ENCODE results near the gene CD86. TPM values are rescaled to one million over a fixed set of nuclear protein-coding genes. Genes with fewer than 3 reads are reported as not detected.

Gene CD86, protein sequence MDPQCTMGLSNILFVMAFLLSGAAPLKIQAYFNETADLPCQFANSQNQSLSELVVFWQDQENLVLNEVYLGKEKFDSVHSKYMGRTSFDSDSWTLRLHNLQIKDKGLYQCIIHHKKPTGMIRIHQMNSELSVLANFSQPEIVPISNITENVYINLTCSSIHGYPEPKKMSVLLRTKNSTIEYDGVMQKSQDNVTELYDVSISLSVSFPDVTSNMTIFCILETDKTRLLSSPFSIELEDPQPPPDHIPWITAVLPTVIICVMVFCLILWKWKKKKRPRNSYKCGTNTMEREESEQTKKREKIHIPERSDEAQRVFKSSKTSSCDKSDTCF
- polyA plus RNA-seq (2012; ENCODE audit: insufficient read length, low read depth), result not detected

GRCh38 chr3:122055215-122055614 lies at the start of gene CD86:
Gene CD86, plus strand, starts transcription at chr3:122055362. Its CDS starts 128 bp downstream, at chr3:122055490.
- TF ChIP-seq, protein P1, sequence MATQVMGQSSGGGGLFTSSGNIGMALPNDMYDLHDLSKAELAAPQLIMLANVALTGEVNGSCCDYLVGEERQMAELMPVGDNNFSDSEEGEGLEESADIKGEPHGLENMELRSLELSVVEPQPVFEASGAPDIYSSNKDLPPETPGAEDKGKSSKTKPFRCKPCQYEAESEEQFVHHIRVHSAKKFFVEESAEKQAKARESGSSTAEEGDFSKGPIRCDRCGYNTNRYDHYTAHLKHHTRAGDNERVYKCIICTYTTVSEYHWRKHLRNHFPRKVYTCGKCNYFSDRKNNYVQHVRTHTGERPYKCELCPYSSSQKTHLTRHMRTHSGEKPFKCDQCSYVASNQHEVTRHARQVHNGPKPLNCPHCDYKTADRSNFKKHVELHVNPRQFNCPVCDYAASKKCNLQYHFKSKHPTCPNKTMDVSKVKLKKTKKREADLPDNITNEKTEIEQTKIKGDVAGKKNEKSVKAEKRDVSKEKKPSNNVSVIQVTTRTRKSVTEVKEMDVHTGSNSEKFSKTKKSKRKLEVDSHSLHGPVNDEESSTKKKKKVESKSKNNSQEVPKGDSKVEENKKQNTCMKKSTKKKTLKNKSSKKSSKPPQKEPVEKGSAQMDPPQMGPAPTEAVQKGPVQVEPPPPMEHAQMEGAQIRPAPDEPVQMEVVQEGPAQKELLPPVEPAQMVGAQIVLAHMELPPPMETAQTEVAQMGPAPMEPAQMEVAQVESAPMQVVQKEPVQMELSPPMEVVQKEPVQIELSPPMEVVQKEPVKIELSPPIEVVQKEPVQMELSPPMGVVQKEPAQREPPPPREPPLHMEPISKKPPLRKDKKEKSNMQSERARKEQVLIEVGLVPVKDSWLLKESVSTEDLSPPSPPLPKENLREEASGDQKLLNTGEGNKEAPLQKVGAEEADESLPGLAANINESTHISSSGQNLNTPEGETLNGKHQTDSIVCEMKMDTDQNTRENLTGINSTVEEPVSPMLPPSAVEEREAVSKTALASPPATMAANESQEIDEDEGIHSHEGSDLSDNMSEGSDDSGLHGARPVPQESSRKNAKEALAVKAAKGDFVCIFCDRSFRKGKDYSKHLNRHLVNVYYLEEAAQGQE (IDR thresholded peaks at IDR 0.05; ENCODE audit: insufficient read depth in 1 of 2, low read depth in 2 of 2, low read length in 2 of 2), result no peak
- TF ChIP-seq POLR2AphosphoS5 (IDR thresholded peaks at IDR 0.05; ENCODE audit: low read depth, low read length), result no peak
- TF ChIP-seq FOXP2 (optimal IDR thresholded peaks at IDR 0.05; ENCODE audit: borderline replicate concordance, extremely low read depth, extremely low read length, insufficient read depth), result no peak
- TF ChIP-seq SIN3A (IDR thresholded peaks at IDR 0.05; ENCODE audit: borderline replicate concordance, insufficient read depth, low read length), result no peak
- no peak for TF ChIP-seq TAF1 (IDR thresholded peaks at IDR 0.05; ENCODE audit: borderline replicate concordance, insufficient read depth, low read length)

GRCh38 chr3:122006267-122006666 lies 48.9 kb upstream of the CD86 start:
- TF ChIP-seq TAF1 (IDR thresholded peaks at IDR 0.05; ENCODE audit: borderline replicate concordance, insufficient read depth, low read length), result no peak
- no peak for TF ChIP-seq FOXP2 (optimal IDR thresholded peaks at IDR 0.05; ENCODE audit: borderline replicate concordance, extremely low read depth, extremely low read length, insufficient read depth)
- no peak for TF ChIP-seq SIN3A (IDR thresholded peaks at IDR 0.05; ENCODE audit: borderline replicate concordance, insufficient read depth, low read length)
- TF ChIP-seq, protein P1 (IDR thresholded peaks at IDR 0.05; ENCODE audit: insufficient read depth in 1 of 2, low read depth in 2 of 2, low read length in 2 of 2), result no peak
- no peak for TF ChIP-seq POLR2AphosphoS5 (IDR thresholded peaks at IDR 0.05; ENCODE audit: low read depth, low read length)

- TF ChIP-seq TAF1 (IDR thresholded peaks at IDR 0.05; ENCODE audit: borderline replicate concordance, insufficient read depth, low read length), result no peak
- TF ChIP-seq POLR2AphosphoS5 (IDR thresholded peaks at IDR 0.05; ENCODE audit: low read depth, low read length), result no peak
- TF ChIP-seq, protein P1 (IDR thresholded peaks at IDR 0.05; ENCODE audit: insufficient read depth in 1 of 2, low read depth in 2 of 2, low read length in 2 of 2), result no peak
- no peak for TF ChIP-seq FOXP2 (optimal IDR thresholded peaks at IDR 0.05; ENCODE audit: borderline replicate concordance, extremely low read depth, extremely low read length, insufficient read depth)
- TF ChIP-seq SIN3A (IDR thresholded peaks at IDR 0.05; ENCODE audit: borderline replicate concordance, insufficient read depth, low read length), result no peak
Measured at GRCh38 chr3:122008166-122008565, 47.0 kb upstream of the CD86 start.

DNA sequence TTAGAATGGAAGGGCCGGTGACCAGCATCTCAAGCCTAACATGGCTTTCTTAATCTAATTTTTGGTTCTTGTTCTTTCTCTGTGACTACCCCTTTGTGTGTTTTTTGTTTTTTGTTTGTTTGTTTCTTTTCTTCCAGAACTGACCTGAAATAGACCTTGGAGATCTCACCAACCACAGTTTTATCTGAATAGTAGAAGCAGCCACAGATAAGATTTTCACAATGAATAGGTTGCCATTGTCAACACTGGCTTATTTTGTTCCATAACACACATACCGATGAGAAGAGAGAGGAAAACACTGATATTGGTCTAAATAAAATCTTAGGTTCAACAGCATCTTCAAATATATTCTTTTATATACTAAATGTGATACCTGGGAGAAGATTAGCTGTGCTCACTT lies 44.7 kb upstream of the CD86 start:
- TF ChIP-seq POLR2AphosphoS5 (IDR thresholded peaks at IDR 0.05; ENCODE audit: low read depth, low read length) (no peak), TAF1 (IDR thresholded peaks at IDR 0.05; ENCODE audit: borderline replicate concordance, insufficient read depth, low read length) (no peak)
- TF ChIP-seq, protein P1 (IDR thresholded peaks at IDR 0.05; ENCODE audit: insufficient read depth in 1 of 2, low read depth in 2 of 2, low read length in 2 of 2), result no peak
